ENCODE measurements around the gene TLE3. TPM values are rescaled to one million over a fixed set of nuclear protein-coding genes. Genes with fewer than 3 reads are reported as not detected.
A peak's percentile ranks its signal among the peaks of the same experiment; 100 is the strongest.

TLE3 gene
- polyA plus RNA-seq, 3 donors = 12.8 to 117 (median 23.6) TPM

- TF ChIP-seq, protein P1, sequence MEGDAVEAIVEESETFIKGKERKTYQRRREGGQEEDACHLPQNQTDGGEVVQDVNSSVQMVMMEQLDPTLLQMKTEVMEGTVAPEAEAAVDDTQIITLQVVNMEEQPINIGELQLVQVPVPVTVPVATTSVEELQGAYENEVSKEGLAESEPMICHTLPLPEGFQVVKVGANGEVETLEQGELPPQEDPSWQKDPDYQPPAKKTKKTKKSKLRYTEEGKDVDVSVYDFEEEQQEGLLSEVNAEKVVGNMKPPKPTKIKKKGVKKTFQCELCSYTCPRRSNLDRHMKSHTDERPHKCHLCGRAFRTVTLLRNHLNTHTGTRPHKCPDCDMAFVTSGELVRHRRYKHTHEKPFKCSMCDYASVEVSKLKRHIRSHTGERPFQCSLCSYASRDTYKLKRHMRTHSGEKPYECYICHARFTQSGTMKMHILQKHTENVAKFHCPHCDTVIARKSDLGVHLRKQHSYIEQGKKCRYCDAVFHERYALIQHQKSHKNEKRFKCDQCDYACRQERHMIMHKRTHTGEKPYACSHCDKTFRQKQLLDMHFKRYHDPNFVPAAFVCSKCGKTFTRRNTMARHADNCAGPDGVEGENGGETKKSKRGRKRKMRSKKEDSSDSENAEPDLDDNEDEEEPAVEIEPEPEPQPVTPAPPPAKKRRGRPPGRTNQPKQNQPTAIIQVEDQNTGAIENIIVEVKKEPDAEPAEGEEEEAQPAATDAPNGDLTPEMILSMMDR (IDR thresholded peaks at IDR 0.05) = no peak
- no peak overlapping the region for H3K27ac ChIP-seq (ENCODE audit: low read depth in 1 of 2, low read length in 2 of 2)
- H3K27me3 ChIP-seq (ENCODE audit: control insufficient read depth in 2 of 2, insufficient read depth in 2 of 2, low read length in 2 of 2) = no peaks in the 10 kb centered on the region
- H3K36me3 ChIP-seq (replicated peaks in 1 of 2; ENCODE audit: control insufficient read depth in 1 of 2, insufficient read depth in 2 of 2, low read length in 2 of 2) = no peaks in the 10 kb centered on the region
- Mint-ChIP-seq H3K27me3 (ENCODE audit: low read depth in 3 of 3) (peaks cover 15 to 23% (median 21%) of the 10 kb centered on the region in 3 donors), H3K4me1 (peaks cover 54% of the 10 kb centered on the region), H3K9me3 (peaks cover 2 to 11% (median 5%) of the 10 kb centered on the region in 7 donors), H3K4me3 (no peak overlapping the region), H3K27ac (no peak overlapping the region), H3K36me3 (peaks cover 4 to 12% of the 10 kb centered on the region in 2 donors)
- no peak overlapping the region for H3K4me3 ChIP-seq (replicated peaks in 1 of 3; ENCODE audit: low read depth in 2 of 3, low read length in 3 of 3)
- no peak overlapping the region for H3K4me2 ChIP-seq (replicated peaks; ENCODE audit: extremely low read depth, low read length, poor library complexity, severe bottlenecking)
- DNase-seq = no peak
- peaks cover 0 to 3% of the 10 kb centered on the region in 2 donors for H3K9me3 ChIP-seq (replicated peaks in 1 of 2; ENCODE audit: control insufficient read depth in 1 of 2, insufficient read depth in 1 of 2, low read length in 2 of 2)
- WGBS (ENCODE audit: insufficient coverage) = 82% methylated on average over 3 of the region's 5 CpGs
- peaks cover 40 to 43% of the 10 kb centered on the region in 2 donors for H3K4me1 ChIP-seq (ENCODE audit: control insufficient read depth in 1 of 2, insufficient read depth in 2 of 2, low read length in 2 of 2)
- no peak overlapping the region for H3K9ac ChIP-seq (ENCODE audit: insufficient read depth, low read length, poor library complexity, severe bottlenecking)
- no peaks in the 10 kb centered on the region for H3K79me2 ChIP-seq (ENCODE audit: insufficient read depth, low read length)
- intact Hi-C loops (cut with micrococcal nuclease) = loop anchor here in 1 of 2 donors (10.0 kb wide), 1 partner anchor 100 kb away; no protein-coding TSS in a partner anchor
- no peak overlapping the region for H2AFZ ChIP-seq (ENCODE audit: insufficient read depth, low read depth, low read length, poor library complexity, severe bottlenecking)
- no peaks in the 10 kb centered on the region for H4K20me1 ChIP-seq (ENCODE audit: insufficient read depth, low read length)
These were observed 47.5 kb upstream of the TLE3 start for GRCh38 chr15:70145261-70145660.

- Histone ChIP-seq H3K4me1 (ENCODE audit: control insufficient read depth in 1 of 2, insufficient read depth in 2 of 2, low read length in 2 of 2) (peaks cover 40 to 43% of the 10 kb centered on the region in 2 donors), H3K9me3 (replicated peaks in 1 of 2; ENCODE audit: control insufficient read depth in 1 of 2, insufficient read depth in 1 of 2, low read length in 2 of 2) (peaks cover 0 to 3% of the 10 kb centered on the region in 2 donors), H2AFZ (ENCODE audit: insufficient read depth, low read depth, low read length, poor library complexity, severe bottlenecking) (peak overlapping the region; percentile 4), H3K79me2 (ENCODE audit: insufficient read depth, low read length) (no peaks in the 10 kb centered on the region), H3K9ac (ENCODE audit: insufficient read depth, low read length, poor library complexity, severe bottlenecking) (peak overlapping the region; percentile 27), H4K20me1 (ENCODE audit: insufficient read depth, low read length) (no peaks in the 10 kb centered on the region), H3K4me2 (replicated peaks; ENCODE audit: extremely low read depth, low read length, poor library complexity, severe bottlenecking) (peak overlapping the region; percentile 70), H3K36me3 (replicated peaks in 1 of 2; ENCODE audit: control insufficient read depth in 1 of 2, insufficient read depth in 2 of 2, low read length in 2 of 2) (no peaks in the 10 kb centered on the region), H3K27ac (ENCODE audit: low read depth in 1 of 2, low read length in 2 of 2) (peak overlapping the region; percentile 75 to 89), H3K27me3 (ENCODE audit: control insufficient read depth in 2 of 2, insufficient read depth in 2 of 2, low read length in 2 of 2) (no peaks in the 10 kb centered on the region), H3K4me3 (replicated peaks in 1 of 3; ENCODE audit: low read depth in 2 of 3, low read length in 3 of 3) (peak overlapping the region in 1 of 3 experiments; percentile 47)
- peak; percentile 92 to 98 (median 96) for DNase-seq
- H3K9me3 Mint-ChIP-seq = peaks cover 2 to 11% (median 5%) of the 10 kb centered on the region in 7 donors
- H3K4me3 Mint-ChIP-seq = peak overlapping the region; percentile 60 to 83
- H3K27me3 Mint-ChIP-seq (ENCODE audit: low read depth in 3 of 3) = peaks cover 20 to 30% (median 24%) of the 10 kb centered on the region in 3 donors
- TF ChIP-seq, protein P1 (IDR thresholded peaks at IDR 0.05) = no peak
- intact Hi-C loops (cut with micrococcal nuclease) = loop anchor here (2.0 to 10.0 kb wide), 8 partner anchors 40 to 425 kb away; partner anchors contain the start of gene TLE3 (in 1 of the 2)
- H3K4me1 Mint-ChIP-seq = peaks cover 51% of the 10 kb centered on the region
- H3K27ac Mint-ChIP-seq = peak overlapping the region; percentile 94 to 98 (median 97)
- peaks cover 4 to 16% of the 10 kb centered on the region in 2 donors for H3K36me3 Mint-ChIP-seq
- WGBS (ENCODE audit: insufficient coverage) = 21% methylated on average over 14 of the region's 24 CpGs
These were observed 44.8 kb upstream of the TLE3 start for GRCh38 chr15:70142322-70143191.
